Measurements from ENCODE around the gene TSR3. TPM values are rescaled to one million over a fixed set of nuclear protein-coding genes. Genes with fewer than 3 reads are reported as not detected.
A peak's percentile ranks its signal among the peaks of the same experiment; 100 is the strongest.

Gene TSR3
- total RNA-seq, 1 experiment from 2014 or later = 20.1 TPM

- Histone ChIP-seq H3K9me3 (ENCODE audit: low read length) (no peaks in the 10 kb centered on the region), H3K27me3 (ENCODE audit: low read length) (no peaks in the 10 kb centered on the region), H2AFZ (ENCODE audit: low read length) (no peak overlapping the region), H3K4me3 (ENCODE audit: low read length) (peak overlapping the region; percentile 91; the same call in 1 of the 2 replicates), H3K36me3 (ENCODE audit: insufficient read depth, low read length) (peaks cover 24% of the 10 kb centered on the region; the same call in 1 of the 2 replicates), H3K9me2 (replicated peaks; ENCODE audit: insufficient read depth, low read length) (no peaks in the 10 kb centered on the region), H3K4me1 (ENCODE audit: low read length) (peaks cover 18% of the 10 kb centered on the region), H3K9ac (ENCODE audit: low read length) (peak overlapping the region; percentile 89; the same call in 1 of the 2 replicates), H3K27ac (ENCODE audit: low read length) (no peak overlapping the region), H3K4me2 (ENCODE audit: low read depth, low read length, poor library complexity, severe bottlenecking) (peak overlapping the region; percentile 79), H3K79me2 (ENCODE audit: low read length) (peaks cover 62% of the 10 kb centered on the region), H4K20me1 (ENCODE audit: insufficient read depth, low read depth, low read length) (peaks cover 47% of the 10 kb centered on the region)
- DNase-seq = no peak
Observed at GRCh38 chr16:1311738-1312466, 39.8 kb downstream of the TSR3 start.

DNA sequence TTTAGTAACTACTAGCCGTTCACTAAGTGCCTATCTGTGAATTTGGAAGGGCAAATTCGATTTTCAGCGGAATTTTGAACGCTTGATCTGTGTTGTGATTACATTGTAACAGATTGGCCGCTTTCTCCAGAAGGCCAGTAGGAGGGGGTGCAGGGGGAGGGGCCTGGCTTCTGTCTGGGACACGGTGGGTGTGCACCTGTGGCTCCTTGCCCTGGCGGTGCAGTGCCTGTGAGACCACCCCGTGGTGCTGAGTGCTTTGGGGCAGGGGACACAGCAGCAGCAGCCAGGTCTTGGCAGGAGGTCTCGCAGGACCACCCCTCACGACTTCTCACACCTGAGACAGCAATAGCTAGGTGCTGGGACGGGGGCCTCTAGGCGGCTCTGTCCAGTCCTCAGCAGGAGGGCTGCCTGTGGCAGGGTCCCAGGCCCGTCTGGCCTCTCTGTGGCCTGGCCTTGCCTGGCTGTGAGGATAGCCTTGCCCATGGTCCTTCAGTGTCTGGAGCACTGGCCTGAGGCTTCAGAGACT lies 40.4 kb downstream of the TSR3 start:
- Histone ChIP-seq H3K27me3 (ENCODE audit: low read length) (no peaks in the 10 kb centered on the region), H3K4me2 (ENCODE audit: low read depth, low read length, poor library complexity, severe bottlenecking) (peak overlapping the region; percentile 79), H3K9me2 (replicated peaks; ENCODE audit: insufficient read depth, low read length) (no peaks in the 10 kb centered on the region), H4K20me1 (ENCODE audit: insufficient read depth, low read depth, low read length) (peaks cover 45% of the 10 kb centered on the region), H2AFZ (ENCODE audit: low read length) (no peak overlapping the region), H3K27ac (ENCODE audit: low read length) (no peak overlapping the region; the same call in 1 of the 2 replicates), H3K36me3 (ENCODE audit: insufficient read depth, low read length) (peaks cover 22% of the 10 kb centered on the region; the same call in 1 of the 2 replicates), H3K4me3 (ENCODE audit: low read length) (peak overlapping the region; percentile 91), H3K79me2 (ENCODE audit: low read length) (peaks cover 61% of the 10 kb centered on the region), H3K4me1 (ENCODE audit: low read length) (peaks cover 18% of the 10 kb centered on the region), H3K9ac (ENCODE audit: low read length) (peak overlapping the region; percentile 89), H3K9me3 (ENCODE audit: low read length) (no peaks in the 10 kb centered on the region)
- DNase-seq = no peak

- Histone ChIP-seq H3K9me2 (replicated peaks; ENCODE audit: insufficient read depth, low read length) (no peaks in the 10 kb centered on the region), H3K36me3 (ENCODE audit: insufficient read depth, low read length) (peaks cover 18% of the 10 kb centered on the region; the same call in 1 of the 2 replicates), H4K20me1 (ENCODE audit: insufficient read depth, low read depth, low read length) (peaks cover 44% of the 10 kb centered on the region), H3K4me2 (ENCODE audit: low read depth, low read length, poor library complexity, severe bottlenecking) (peak overlapping the region; percentile 79), H3K79me2 (ENCODE audit: low read length) (peaks cover 58% of the 10 kb centered on the region), H2AFZ (ENCODE audit: low read length) (no peak overlapping the region), H3K27me3 (ENCODE audit: low read length) (no peaks in the 10 kb centered on the region), H3K9ac (ENCODE audit: low read length) (peak overlapping the region; percentile 89), H3K9me3 (ENCODE audit: low read length) (no peaks in the 10 kb centered on the region), H3K27ac (ENCODE audit: low read length) (no peak overlapping the region; the same call in 1 of the 2 replicates), H3K4me1 (ENCODE audit: low read length) (peaks cover 18% of the 10 kb centered on the region), H3K4me3 (ENCODE audit: low read length) (peak overlapping the region; percentile 91)
- peak; percentile 66 for DNase-seq
Observed at GRCh38 chr16:1310832-1311200, 40.9 kb downstream of the TSR3 start.

GRCh38 chr16:1309888-1310831 lies 41.5 kb downstream of the TSR3 start:
- Histone ChIP-seq H3K27ac (ENCODE audit: low read length) (peak overlapping the region; percentile 62), H3K27me3 (ENCODE audit: low read length) (no peaks in the 10 kb centered on the region), H3K79me2 (ENCODE audit: low read length) (peaks cover 52% of the 10 kb centered on the region), H2AFZ (ENCODE audit: low read length) (no peak overlapping the region), H3K4me3 (ENCODE audit: low read length) (peak overlapping the region; percentile 91), H3K9me3 (ENCODE audit: low read length) (no peaks in the 10 kb centered on the region), H3K9me2 (replicated peaks; ENCODE audit: insufficient read depth, low read length) (no peaks in the 10 kb centered on the region), H3K4me1 (ENCODE audit: low read length) (peaks cover 18% of the 10 kb centered on the region), H3K9ac (ENCODE audit: low read length) (peak overlapping the region; percentile 89), H4K20me1 (ENCODE audit: insufficient read depth, low read depth, low read length) (peaks cover 44% of the 10 kb centered on the region), H3K4me2 (ENCODE audit: low read depth, low read length, poor library complexity, severe bottlenecking) (peak overlapping the region; percentile 79), H3K36me3 (ENCODE audit: insufficient read depth, low read length) (peaks cover 13% of the 10 kb centered on the region; the same call in 1 of the 2 replicates)
- DNase-seq = peak; percentile 77

DNA sequence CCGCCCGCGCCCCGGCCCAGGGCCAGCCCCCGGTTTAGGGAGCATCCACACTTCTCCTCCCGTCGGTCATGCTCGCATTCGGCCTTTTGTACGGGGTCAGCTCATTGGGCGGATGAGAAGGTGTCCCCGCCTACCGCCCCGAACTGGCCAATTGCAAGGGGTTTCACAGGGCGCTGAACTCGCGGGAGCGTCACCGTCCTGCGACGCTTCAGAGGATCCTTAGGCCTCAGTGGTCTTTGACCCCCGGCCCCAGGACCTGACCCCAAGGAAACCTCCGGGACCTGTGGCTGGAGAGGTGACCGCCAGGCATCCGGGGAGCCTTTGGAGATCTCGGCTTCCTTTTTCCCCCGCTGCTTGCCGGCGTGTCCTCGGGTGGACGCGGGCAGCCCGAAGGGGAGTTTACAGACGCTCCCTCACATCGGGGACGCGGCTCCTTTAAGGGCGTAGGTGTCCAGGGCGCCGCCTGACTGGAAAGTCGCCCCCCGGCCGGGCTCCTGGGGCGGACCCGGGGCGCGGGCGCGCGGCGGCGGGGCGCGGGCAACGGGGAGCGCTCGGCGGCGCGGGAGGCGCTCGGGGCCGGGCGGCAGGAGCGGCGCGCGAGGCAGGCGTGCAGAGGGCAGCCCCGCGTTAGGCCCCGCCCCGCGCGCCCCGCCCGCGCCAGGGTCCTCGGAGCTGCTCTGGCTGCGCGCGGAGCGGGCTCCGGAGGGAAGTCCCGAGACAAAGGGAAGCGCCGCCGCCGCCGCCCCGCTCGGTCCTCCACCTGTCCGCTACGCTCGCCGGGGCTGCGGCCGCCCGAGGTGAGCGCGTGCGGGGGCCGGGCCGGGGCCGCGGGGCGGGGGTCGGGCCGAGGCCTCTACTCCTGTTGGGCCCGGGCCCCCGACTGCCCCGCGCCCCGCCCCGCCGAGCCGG lies 42.4 kb downstream of the TSR3 start, which contains the start of gene UBE2I:
UBE2I (plus strand) TSS at position 660 of the 909 bp plus-strand sequence. CDS start 4,395 bp downstream, outside the sequence.
- Histone ChIP-seq H3K4me1 (ENCODE audit: low read length) (peaks cover 19% of the 10 kb centered on the region), H3K4me2 (ENCODE audit: low read depth, low read length, poor library complexity, severe bottlenecking) (peak within 1 kb of the TSS; percentile 92), H3K27me3 (ENCODE audit: low read length) (no peaks in the 10 kb centered on the region), H3K79me2 (ENCODE audit: low read length) (peaks cover 43% of the 10 kb centered on the region), H3K9me3 (ENCODE audit: low read length) (no peaks in the 10 kb centered on the region), H3K27ac (ENCODE audit: low read length) (peak within 1 kb of the TSS; percentile 93), H3K36me3 (ENCODE audit: insufficient read depth, low read length) (peaks cover 13% of the 10 kb centered on the region; the same call in 1 of the 2 replicates), H3K9ac (ENCODE audit: low read length) (peak within 1 kb of the TSS; percentile 99), H2AFZ (ENCODE audit: low read length) (peak within 1 kb of the TSS; percentile 99; the same call in 1 of the 2 replicates), H3K4me3 (ENCODE audit: low read length) (peak within 1 kb of the TSS; percentile 91), H3K9me2 (replicated peaks; ENCODE audit: insufficient read depth, low read length) (no peaks in the 10 kb centered on the region), H4K20me1 (ENCODE audit: insufficient read depth, low read depth, low read length) (peaks cover 41% of the 10 kb centered on the region)
- DNase-seq = peak; percentile 99

DNA sequence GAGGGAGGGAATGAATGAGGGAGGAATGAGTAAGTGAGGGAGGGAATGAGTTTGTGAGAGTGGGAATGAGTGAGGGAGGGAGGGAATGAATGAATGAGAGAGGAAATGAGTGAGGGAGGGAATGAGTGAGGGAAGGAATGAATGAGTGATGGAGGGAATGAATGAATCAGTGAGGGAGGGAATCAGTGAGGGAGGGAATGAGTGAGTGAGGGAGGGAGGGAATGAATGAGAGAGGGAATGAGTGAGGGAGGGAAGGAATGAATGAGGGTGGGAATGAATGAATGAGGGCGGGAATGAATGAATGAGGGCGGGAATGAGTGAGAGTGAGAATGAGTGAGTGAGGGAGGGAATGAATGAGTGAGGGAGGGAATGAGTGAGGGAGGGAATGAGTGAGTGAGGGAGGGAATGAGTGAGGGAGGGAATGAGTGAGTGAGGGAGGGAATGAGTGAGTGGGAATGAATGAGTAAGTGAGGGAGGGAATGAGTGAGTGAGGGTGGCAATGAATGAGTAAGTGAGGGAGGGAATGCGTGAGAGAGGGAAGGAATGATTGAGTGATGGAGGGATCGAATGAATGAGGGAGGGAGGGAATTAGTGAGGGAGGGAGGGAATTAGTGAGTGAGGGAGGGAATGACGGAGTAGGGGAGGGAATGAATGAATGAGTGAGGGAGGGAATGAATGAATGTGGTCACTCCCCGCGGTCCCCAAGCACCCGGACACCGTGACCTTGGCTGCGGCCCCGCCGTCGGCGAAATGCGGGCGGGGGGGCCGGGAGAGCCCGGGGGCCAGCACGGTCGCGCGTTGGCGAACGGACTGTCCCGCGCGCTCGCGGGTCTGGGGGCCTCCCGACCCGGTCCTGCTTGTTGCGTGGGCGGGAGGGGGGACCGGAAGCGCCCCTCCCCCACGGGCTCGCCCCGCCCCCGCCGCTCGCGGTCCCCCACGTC lies 43.4 kb downstream of the TSR3 start:
- H4K20me1 ChIP-seq (ENCODE audit: insufficient read depth, low read depth, low read length) = peaks cover 32% of the 10 kb centered on the region
- no peak overlapping the region for H3K27ac ChIP-seq (ENCODE audit: low read length)
- H3K9ac ChIP-seq (ENCODE audit: low read length) = peak overlapping the region; percentile 99
- peak overlapping the region; percentile 84 for H3K4me3 ChIP-seq (ENCODE audit: low read length)
- H3K4me1 ChIP-seq (ENCODE audit: low read length) = peaks cover 26% of the 10 kb centered on the region
- no peaks in the 10 kb centered on the region for H3K9me3 ChIP-seq (ENCODE audit: low read length)
- H3K4me2 ChIP-seq (ENCODE audit: low read depth, low read length, poor library complexity, severe bottlenecking) = peak overlapping the region; percentile 92
- no peaks in the 10 kb centered on the region for H3K27me3 ChIP-seq (ENCODE audit: low read length)
- H3K79me2 ChIP-seq (ENCODE audit: low read length) = peaks cover 34% of the 10 kb centered on the region
- DNase-seq = no peak
- H2AFZ ChIP-seq (ENCODE audit: low read length) = peak overlapping the region; percentile 51; the same call in 1 of the 2 replicates
- H3K36me3 ChIP-seq (ENCODE audit: insufficient read depth, low read length) = peaks cover 9% of the 10 kb centered on the region; the same call in 1 of the 2 replicates
- H3K9me2 ChIP-seq (replicated peaks; ENCODE audit: insufficient read depth, low read length) = no peaks in the 10 kb centered on the region
